Activated CD4-positive, alpha-beta T cell treated with anti-CD3 and anti-CD28 coated beads, Interleukin-2, amount 50 U/mL, for 48 hours (primary cell): ENCODE measurements around the gene PRCC.
A peak's percentile ranks its signal among the peaks of the same experiment; 100 is the strongest.

Experiments used
- DNase-seq, 2 experiments: peaks; one replicate each; pipeline ENCODE4 v3.0.0-alpha.2; 2020

The PRCC gene

GRCh38 chr1:156765666-156766065, 1.7 kb upstream of the PRCC start:
- no peak for DNase-seq

- DNase-seq: no peak
Measured at GRCh38 chr1:156766298-156767100, 836 bp upstream of the PRCC start.

GRCh38 chr1:156767879-156768604, 707 bp downstream of the PRCC start:
- peak; percentile 38 to 56 for DNase-seq

GRCh38 chr1:156768610-156769295, 1.4 kb downstream of the PRCC start:
- no peak for DNase-seq

GRCh38 chr1:156772222-156772621, 4.9 kb downstream of the PRCC start:
- no peak for DNase-seq

GRCh38 chr1:156772728-156773497, 5.6 kb downstream of the PRCC start:
- DNase-seq: no peak

- DNase-seq: no peak
Measured at GRCh38 chr1:156773607-156774006, 6.3 kb downstream of the PRCC start.

- DNase-seq: no peak
Measured at GRCh38 chr1:156775799-156776198, 8.5 kb downstream of the PRCC start.

GRCh38 chr1:156776942-156777341, 9.6 kb downstream of the PRCC start:
- DNase-seq: no peak

- DNase-seq: no peak
Measured at GRCh38 chr1:156777573-156777972, 10.2 kb downstream of the PRCC start.

- DNase-seq: no peak
Measured at GRCh38 chr1:156781585-156782186, 14.4 kb downstream of the PRCC start.

GRCh38 chr1:156785458-156785857, 18.1 kb downstream of the PRCC start:
- DNase-seq: no peak

GRCh38 chr1:156786640-156787039, 19.3 kb downstream of the PRCC start:
- DNase-seq: no peak

- no peak for DNase-seq
Measured at GRCh38 chr1:156788136-156788535, 20.8 kb downstream of the PRCC start.

GRCh38 chr1:156789621-156790318, 22.4 kb downstream of the PRCC start:
- DNase-seq: no peak

GRCh38 chr1:156794506-156795373, 27.4 kb downstream of the PRCC start:
- no peak for DNase-seq

- DNase-seq: no peak
Measured at GRCh38 chr1:156795374-156795733, 28.0 kb downstream of the PRCC start.

GRCh38 chr1:156795787-156796186, 28.5 kb downstream of the PRCC start:
- no peak for DNase-seq

- no peak for DNase-seq
Measured at GRCh38 chr1:156796340-156797097, 29.2 kb downstream of the PRCC start.
